Measurements from ENCODE around the gene SLC7A5.
"Not testable (repeated sequence)": the region's sequence is repeated elsewhere in the genome, so short reads cannot be mapped to it uniquely, and the experiment has no call there.

The SLC7A5 gene

GRCh38 chr16:87869061-87869878 is at the start of gene SLC7A5:
TSS of gene SLC7A5 (minus strand) at chr16:87869507. CDS start at chr16:87869422, 85 bp downstream.
- DNase-seq: not testable (repeated sequence)

- peak in 1 of 2 experiments; percentile 44 for DNase-seq
Observed at GRCh38 chr16:87918338-87918737, 49.0 kb upstream of the SLC7A5 start.

GRCh38 chr16:87917503-87917902 is 48.2 kb upstream of the SLC7A5 start:
- no peak for DNase-seq

- no peak for DNase-seq
Observed at GRCh38 chr16:87914812-87915211, 45.5 kb upstream of the SLC7A5 start.

GRCh38 chr16:87914021-87914725 is 44.9 kb upstream of the SLC7A5 start:
- not testable (repeated sequence) for DNase-seq

- DNase-seq: not testable (repeated sequence)
Observed at GRCh38 chr16:87912691-87913090, 43.4 kb upstream of the SLC7A5 start.

- peak in 1 of 2 experiments; percentile 54 for DNase-seq
Observed at GRCh38 chr16:87911106-87911763, 41.9 kb upstream of the SLC7A5 start.

GRCh38 chr16:87909203-87909935 is 40.1 kb upstream of the SLC7A5 start:
- DNase-seq: peak in 1 of 2 experiments; percentile 21

GRCh38 chr16:87908101-87908500 is 38.8 kb upstream of the SLC7A5 start:
- not testable (repeated sequence) for DNase-seq

- not testable (repeated sequence) for DNase-seq
Observed at GRCh38 chr16:87905521-87905920, 36.2 kb upstream of the SLC7A5 start.

- not testable (repeated sequence) for DNase-seq
Observed at GRCh38 chr16:87904963-87905362, 35.7 kb upstream of the SLC7A5 start.

- DNase-seq: not testable (repeated sequence)
Observed at GRCh38 chr16:87900489-87900888, 31.2 kb upstream of the SLC7A5 start.

- peak in 1 of 2 experiments; percentile 78 for DNase-seq
Observed at GRCh38 chr16:87897521-87898505, 28.5 kb upstream of the SLC7A5 start.

GRCh38 chr16:87896924-87897520 is 27.7 kb upstream of the SLC7A5 start:
- DNase-seq: not testable (repeated sequence)

- DNase-seq: not testable (repeated sequence)
Observed at GRCh38 chr16:87896176-87896890, 27.0 kb upstream of the SLC7A5 start.

- no peak for DNase-seq
Observed at GRCh38 chr16:87895641-87896141, 26.4 kb upstream of the SLC7A5 start.

- DNase-seq: peak; percentile 73 to 92
Observed at GRCh38 chr16:87894005-87894404, 24.7 kb upstream of the SLC7A5 start.

GRCh38 chr16:87891764-87892163 is 22.5 kb upstream of the SLC7A5 start:
- DNase-seq: no peak

GRCh38 chr16:87889762-87890161 is 20.5 kb upstream of the SLC7A5 start:
- DNase-seq: not testable (repeated sequence)

GRCh38 chr16:87888346-87888745 is 19.0 kb upstream of the SLC7A5 start:
- DNase-seq: not testable (repeated sequence)
